ENCODE measurements around the gene HMGCL.

- TF ChIP-seq, protein P1, sequence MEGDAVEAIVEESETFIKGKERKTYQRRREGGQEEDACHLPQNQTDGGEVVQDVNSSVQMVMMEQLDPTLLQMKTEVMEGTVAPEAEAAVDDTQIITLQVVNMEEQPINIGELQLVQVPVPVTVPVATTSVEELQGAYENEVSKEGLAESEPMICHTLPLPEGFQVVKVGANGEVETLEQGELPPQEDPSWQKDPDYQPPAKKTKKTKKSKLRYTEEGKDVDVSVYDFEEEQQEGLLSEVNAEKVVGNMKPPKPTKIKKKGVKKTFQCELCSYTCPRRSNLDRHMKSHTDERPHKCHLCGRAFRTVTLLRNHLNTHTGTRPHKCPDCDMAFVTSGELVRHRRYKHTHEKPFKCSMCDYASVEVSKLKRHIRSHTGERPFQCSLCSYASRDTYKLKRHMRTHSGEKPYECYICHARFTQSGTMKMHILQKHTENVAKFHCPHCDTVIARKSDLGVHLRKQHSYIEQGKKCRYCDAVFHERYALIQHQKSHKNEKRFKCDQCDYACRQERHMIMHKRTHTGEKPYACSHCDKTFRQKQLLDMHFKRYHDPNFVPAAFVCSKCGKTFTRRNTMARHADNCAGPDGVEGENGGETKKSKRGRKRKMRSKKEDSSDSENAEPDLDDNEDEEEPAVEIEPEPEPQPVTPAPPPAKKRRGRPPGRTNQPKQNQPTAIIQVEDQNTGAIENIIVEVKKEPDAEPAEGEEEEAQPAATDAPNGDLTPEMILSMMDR (conservative IDR thresholded peaks at IDR 0.05 in 1 of 2, IDR thresholded peaks at IDR 0.05 in 1 of 2; ENCODE audit: extremely low read depth in 1 of 2, insufficient read depth in 1 of 2, low read depth in 1 of 2, low read length in 2 of 2) = no peak
- TF ChIP-seq EZH2 (IDR thresholded peaks at IDR 0.05; ENCODE audit: borderline replicate concordance, low read length) = no peak
Observed at GRCh38 chr1:23757812-23758211, 67.4 kb downstream of the HMGCL start.

All from mammary epithelial cell (primary cell).